Right lobe of liver (tissue), 4 donors: Measurements from ENCODE around the gene ACOT7.

Source experiments
- POLR2A ChIP-seq: fragments of 450-650 bp; IDR thresholded peaks from one replicate; pipeline ENCODE4 v1.6.1; 2017; ENCODE audit warnings: antibody characterized with exemption, mild to moderate bottlenecking
- TF ChIP-seq, protein P1 (sequence below), 4 donors: fragments of 200-600 bp in 3 of 4; fragments of 450-650 bp in 1 of 4; IDR thresholded peaks; one replicate each; pipeline versions ENCODE4 v1.5.1 to v1.8.0; 2016 to 2022; ENCODE audit warnings: antibody characterized with exemption in 4 of 4, mild to moderate bottlenecking in 2 of 4
- donor health status: DM: no; HTN: no; CAD: no.
- donor health status: DM: no; HTN: no; CAD: no.
- donor health status: DM: no; HTN: yes; CAD: no.

DNA sequence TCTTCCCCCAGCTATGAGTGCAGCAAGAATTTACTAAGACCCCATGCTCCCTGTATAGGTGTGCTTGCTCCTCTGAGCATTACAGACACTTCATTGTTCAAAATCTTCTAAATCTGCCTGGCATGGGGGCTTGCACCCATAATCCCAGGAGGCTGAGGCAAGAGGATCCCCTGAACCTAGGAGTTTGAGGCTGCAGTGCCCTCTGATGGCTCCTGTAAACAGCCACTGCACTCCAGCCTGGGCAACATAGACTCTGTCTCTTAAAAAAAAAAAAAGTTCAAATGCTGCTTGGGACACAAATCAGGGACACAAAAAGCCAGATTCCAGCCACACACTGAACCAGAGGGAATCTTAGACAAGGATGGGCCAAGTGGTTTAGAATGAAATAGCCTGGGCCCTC, 3.4 kb upstream of the ACOT7 start:
- TF ChIP-seq, protein P1, sequence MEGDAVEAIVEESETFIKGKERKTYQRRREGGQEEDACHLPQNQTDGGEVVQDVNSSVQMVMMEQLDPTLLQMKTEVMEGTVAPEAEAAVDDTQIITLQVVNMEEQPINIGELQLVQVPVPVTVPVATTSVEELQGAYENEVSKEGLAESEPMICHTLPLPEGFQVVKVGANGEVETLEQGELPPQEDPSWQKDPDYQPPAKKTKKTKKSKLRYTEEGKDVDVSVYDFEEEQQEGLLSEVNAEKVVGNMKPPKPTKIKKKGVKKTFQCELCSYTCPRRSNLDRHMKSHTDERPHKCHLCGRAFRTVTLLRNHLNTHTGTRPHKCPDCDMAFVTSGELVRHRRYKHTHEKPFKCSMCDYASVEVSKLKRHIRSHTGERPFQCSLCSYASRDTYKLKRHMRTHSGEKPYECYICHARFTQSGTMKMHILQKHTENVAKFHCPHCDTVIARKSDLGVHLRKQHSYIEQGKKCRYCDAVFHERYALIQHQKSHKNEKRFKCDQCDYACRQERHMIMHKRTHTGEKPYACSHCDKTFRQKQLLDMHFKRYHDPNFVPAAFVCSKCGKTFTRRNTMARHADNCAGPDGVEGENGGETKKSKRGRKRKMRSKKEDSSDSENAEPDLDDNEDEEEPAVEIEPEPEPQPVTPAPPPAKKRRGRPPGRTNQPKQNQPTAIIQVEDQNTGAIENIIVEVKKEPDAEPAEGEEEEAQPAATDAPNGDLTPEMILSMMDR (IDR thresholded peaks at IDR 0.05), result peak in 1 of 4 donors; percentile 9
- no peak for TF ChIP-seq POLR2A
